HG03378 (cell line): Measurements from ENCODE around the gene MRGPRD.

ENCODE experiments used
- ATAC-seq: cut with Tn5 transposase; IDR thresholded peaks from one replicate; pipeline ENCODE4 v1.9.1; 2021; ENCODE audit warnings: mild to moderate bottlenecking, moderate library complexity; ENCODE audit not compliant: unreplicated experiment

Gene MRGPRD

DNA sequence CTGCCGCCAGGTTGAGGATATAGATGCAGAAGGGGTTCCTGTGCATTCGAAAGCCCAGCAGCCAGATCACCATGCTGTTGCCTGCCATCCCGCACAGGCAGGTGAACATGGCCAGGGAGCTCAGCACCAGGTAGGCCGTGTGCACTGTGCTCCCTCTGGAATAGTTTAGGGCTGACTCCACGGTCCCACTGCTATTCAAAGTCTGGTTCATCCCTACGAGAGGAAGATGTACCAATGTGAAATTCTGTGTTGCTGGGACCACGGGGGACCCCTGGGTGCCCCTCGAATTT lies at the start of gene MRGPRD:
Gene MRGPRD (minus strand): TSS at position 211 of the 290 bp plus-strand sequence. CDS start 0 bp downstream, at position 211.
- ATAC-seq: no peak

DNA sequence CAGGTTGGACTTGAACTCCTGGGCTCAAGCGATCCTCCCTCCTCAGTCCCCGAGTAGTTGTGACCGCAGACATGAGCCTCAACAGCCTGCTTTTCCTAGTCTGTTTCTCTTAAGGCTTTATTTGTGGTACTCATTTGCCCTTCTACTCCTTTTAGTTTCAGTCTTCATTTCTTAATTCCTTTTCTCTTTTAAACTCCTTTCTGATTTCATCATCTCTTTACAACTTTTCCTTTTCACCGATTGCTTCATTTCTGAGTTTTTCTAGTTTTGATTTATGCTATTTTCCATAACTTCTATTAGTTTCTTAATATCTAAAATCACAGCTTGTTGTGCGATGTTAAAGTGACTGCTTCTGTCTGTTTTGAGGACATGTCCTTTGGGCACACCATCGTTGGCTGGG lies 49.5 kb upstream of the MRGPRD start:
- ATAC-seq: no peak

- ATAC-seq: no peak
Observed at GRCh38 chr11:69027704-69028372, 47.1 kb upstream of the MRGPRD start.

DNA sequence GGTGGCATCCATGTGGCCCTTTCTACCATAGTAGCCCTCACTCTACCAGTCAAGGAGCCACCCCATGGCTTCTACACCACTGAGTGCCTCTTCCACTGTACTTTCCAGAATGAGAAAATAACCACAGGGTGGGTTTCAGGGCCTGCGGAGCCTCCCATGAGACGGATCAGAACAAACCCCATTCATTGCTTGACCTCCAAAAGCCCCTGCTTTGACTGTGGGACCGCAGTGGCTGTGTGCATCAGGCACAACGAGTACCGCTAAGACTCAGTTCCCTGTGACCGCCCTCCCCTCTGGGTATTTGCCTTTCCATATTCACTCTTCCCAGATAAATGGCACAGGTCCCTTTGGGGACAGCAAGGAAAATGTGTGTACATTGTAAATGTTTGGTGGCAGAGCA lies 43.7 kb upstream of the MRGPRD start:
- no peak for ATAC-seq

GRCh38 chr11:69022260-69022659 lies 41.5 kb upstream of the MRGPRD start:
- ATAC-seq: no peak

- no peak for ATAC-seq
Observed at GRCh38 chr11:69018924-69019323, 38.1 kb upstream of the MRGPRD start.

GRCh38 chr11:69017951-69018350 lies 37.2 kb upstream of the MRGPRD start:
- ATAC-seq: no peak

DNA sequence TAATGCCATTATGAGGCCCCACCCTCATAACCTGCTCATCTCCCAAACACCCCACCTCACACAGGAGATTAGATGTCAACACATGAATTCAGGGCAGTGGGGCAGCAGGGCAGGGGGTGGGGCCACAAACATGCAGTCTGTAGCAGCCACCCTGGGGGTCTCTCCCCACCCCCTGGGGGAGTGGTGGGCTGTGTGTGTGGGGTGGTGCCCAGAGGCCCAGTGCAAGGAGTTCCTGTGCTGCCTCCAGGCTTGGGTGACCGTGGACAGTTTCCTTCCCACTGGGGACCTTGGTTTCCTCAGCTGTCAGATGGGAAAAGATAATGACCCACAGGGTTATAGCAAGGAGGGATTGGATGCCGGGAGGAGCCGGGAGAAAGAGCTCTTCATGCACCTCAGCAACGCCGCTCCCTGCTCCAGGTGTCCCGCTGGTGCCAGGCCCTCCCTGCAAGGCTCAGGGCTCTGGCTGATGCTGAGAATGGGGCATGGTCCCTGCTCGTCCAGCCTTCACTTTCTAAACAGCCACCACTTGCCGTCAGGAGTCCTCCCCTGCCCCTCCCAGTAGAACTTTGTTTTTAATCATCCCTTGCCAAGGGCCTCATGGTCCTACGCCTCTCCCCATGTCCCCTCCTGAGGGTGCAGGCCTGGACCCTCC lies 34.2 kb upstream of the MRGPRD start:
- ATAC-seq: no peak

DNA sequence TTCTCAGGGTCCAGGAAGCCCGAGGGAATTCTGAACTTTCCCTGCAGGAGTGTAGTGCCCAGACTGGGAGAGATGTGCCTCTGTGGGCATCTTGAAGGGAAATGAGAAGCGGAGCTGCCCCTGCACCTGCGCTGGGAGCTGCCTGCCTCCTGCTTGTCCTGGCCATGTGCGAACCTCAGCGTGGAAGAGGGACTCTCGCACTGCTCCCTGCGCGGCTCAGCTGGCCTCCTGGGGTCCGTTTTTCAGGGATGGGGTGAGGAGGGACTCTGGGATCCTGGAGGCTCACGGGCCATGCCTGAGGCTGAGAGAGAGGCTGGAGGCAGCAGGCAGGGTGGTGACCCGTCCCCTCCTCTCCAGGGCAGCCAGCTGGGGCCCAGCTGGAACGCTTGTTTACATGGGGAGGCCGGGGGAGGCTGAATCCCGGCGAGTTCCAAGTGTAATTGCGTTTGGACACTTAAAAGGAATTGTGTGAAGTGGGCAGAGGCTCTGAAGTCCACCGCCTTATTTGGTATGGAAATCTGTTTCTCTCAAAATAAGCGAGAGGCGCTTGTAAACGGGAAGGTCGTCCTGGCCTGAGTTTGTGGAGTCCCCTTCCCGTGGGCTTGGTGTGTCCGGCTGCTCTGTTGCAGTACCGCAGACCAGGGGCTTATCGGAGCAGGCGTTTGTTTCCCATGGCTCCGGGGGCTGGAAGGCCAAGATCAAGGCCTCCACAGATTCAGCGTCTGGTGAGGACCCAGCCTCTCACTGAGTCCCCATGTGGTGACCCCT lies 33.5 kb upstream of the MRGPRD start:
- ATAC-seq: no peak

GRCh38 chr11:69013009-69013951 lies 32.5 kb upstream of the MRGPRD start, which contains the start of gene MRGPRF:
MRGPRF (minus strand) TSS chr11:69013246; CDS start chr11:69009901, 3,345 bp downstream.
- ATAC-seq: no peak

DNA sequence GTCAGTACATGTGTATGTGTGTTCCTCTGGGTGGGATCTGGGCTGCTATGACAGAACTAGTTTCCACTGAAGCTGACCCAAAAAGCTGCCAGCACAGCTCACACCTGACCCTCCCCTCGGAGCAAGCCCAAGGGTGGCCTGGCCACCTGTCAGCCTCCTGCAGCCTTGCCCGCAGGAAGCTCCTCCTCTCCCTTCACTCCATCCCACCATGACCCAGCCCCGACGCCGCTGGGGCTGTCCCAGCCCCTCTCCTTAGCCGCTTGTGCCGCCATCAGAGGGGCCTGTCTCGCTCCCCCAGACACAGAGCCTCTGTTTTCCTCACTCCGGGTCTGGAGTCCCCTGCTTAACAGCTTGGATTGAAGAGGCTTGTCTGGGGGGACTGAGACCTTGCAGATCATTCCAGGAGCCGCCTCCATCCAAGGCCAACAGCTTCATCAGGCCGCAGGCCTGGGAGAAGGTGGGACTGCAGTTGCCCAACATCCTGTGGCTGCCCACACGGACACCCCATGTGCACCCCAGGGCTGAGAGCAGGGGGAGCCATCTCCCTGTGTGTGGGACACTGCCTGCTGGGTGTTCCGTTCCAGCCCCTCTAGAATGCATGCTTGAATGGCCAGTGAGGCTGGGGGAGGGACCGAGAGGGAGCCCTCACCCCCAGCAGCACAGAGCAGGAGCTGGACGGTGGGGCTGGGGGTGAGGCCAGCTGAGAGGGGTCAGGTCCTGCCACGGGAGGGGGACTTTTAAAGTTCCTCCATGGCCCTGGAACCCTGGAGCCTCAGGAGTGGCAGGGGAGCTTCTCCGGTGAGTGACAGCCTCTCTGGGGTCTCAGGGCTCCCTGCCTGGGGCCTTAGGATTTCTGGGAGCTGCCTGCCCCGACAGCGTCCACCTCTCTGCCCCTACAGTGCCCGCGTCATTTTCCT lies 31.6 kb upstream of the MRGPRD start:
- ATAC-seq: no peak

GRCh38 chr11:69011624-69012091 lies 30.9 kb upstream of the MRGPRD start:
- ATAC-seq: no peak

- ATAC-seq: no peak
Observed at GRCh38 chr11:69010964-69011623, 30.3 kb upstream of the MRGPRD start.

GRCh38 chr11:69010361-69010891 lies 29.6 kb upstream of the MRGPRD start:
- ATAC-seq: no peak

- no peak for ATAC-seq
Observed at GRCh38 chr11:69009441-69010211, 28.8 kb upstream of the MRGPRD start.

DNA sequence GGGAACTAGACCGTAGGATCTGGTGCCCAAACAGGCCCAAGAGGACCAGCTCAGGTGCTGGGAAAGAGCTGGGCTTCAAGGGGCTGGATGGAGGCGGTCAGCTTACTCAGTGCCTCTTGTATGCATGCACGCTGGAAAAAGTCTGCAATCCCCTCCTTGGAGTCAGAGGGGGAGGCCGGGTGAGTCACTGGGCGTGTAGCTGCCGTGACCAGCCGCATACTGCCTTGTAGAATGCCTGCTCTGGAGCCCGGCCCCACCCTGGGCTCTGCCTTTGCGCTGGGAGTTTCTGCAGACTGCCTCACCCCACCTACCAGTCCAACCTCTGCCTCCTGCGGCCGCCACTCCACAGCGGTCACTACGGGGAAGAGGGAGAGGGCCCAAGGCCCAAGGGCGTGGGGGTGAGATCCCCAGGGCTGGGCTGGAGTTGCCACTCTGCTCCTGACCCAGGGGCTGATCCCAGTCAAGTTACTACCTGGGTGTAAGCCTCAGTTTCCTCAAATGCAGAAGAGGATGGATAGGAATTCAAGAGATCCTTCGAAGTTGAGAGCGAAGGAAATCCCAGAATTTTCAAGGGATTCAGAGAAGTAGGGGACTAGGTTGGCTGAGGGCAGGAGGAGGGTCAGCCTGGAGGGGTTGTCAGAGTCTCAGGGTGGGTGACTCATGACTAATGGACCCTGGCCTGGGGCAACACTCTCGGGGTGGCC lies 28.1 kb upstream of the MRGPRD start:
- ATAC-seq: no peak

- ATAC-seq: no peak
Observed at GRCh38 chr11:69007975-69008381, 27.2 kb upstream of the MRGPRD start.

DNA sequence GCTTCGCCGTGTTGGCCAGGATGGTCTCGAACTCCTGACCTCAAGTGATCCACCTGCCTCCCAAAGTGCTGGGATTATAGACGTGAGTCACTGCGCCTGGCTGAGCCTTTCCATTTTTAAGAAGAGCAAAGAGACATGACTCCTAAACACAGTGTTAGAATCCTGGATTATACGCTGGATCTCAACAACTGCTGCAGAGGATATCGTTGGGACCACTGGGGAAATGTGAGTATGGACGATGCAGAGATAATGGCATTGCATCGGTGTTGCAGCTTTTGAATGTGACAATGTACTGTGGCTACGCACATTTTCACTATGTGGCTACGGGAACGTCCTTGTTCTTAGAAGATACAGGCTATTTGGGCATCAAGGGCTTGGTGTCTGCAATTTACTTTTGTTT lies 26.0 kb upstream of the MRGPRD start:
- no peak for ATAC-seq
